ENCODE measurements around the gene WT1. TPM values are rescaled to one million over a fixed set of nuclear protein-coding genes. Genes with fewer than 3 reads are reported as not detected.

WT1 gene
- total RNA-seq, 1 donor from 2014 or later, result not detected

GRCh38 chr11:32405592-32405991 is 29.7 kb downstream of the WT1 start:
- TF ChIP-seq CTCF (IDR thresholded peaks at IDR 0.05), result no peak
- no peaks in the 10 kb centered on the region for H3K36me3 ChIP-seq
- H3K27me3 ChIP-seq, result no peaks in the 10 kb centered on the region
- no peaks in the 10 kb centered on the region for H3K4me1 ChIP-seq
- no peak overlapping the region for H3K27ac ChIP-seq
- no peak for DNase-seq (ENCODE audit: low spot score in 2 of 2)
- intact Hi-C loops (cut with DNase I), result no loop called here
- no peak overlapping the region for H3K4me3 ChIP-seq
- H3K9me3 ChIP-seq, result no peaks in the 10 kb centered on the region

GRCh38 chr11:32402836-32403235 is 32.5 kb downstream of the WT1 start:
- Histone ChIP-seq H3K27me3 (no peaks in the 10 kb centered on the region), H3K27ac (no peak overlapping the region), H3K4me1 (no peaks in the 10 kb centered on the region), H3K4me3 (no peak overlapping the region), H3K36me3 (no peaks in the 10 kb centered on the region), H3K9me3 (no peaks in the 10 kb centered on the region)
- DNase-seq (ENCODE audit: low spot score in 2 of 2), result no peak
- no peak for TF ChIP-seq CTCF (IDR thresholded peaks at IDR 0.05)
- intact Hi-C loops (cut with DNase I), result no loop called here

- H3K9me3 ChIP-seq, result no peaks in the 10 kb centered on the region
- H3K4me3 ChIP-seq, result no peak overlapping the region
- H3K27me3 ChIP-seq, result no peaks in the 10 kb centered on the region
- no peaks in the 10 kb centered on the region for H3K36me3 ChIP-seq
- no peak for DNase-seq (ENCODE audit: low spot score in 2 of 2)
- H3K27ac ChIP-seq, result no peak overlapping the region
- no peak for TF ChIP-seq CTCF (IDR thresholded peaks at IDR 0.05)
- intact Hi-C loops (cut with DNase I), result no loop called here
- H3K4me1 ChIP-seq, result no peaks in the 10 kb centered on the region
Observed at GRCh38 chr11:32400670-32401369, 34.5 kb downstream of the WT1 start.

GRCh38 chr11:32400196-32400595 is 35.1 kb downstream of the WT1 start:
- DNase-seq (ENCODE audit: low spot score in 2 of 2), result no peak
- no peak overlapping the region for H3K4me3 ChIP-seq
- no peaks in the 10 kb centered on the region for H3K36me3 ChIP-seq
- no peaks in the 10 kb centered on the region for H3K9me3 ChIP-seq
- no peaks in the 10 kb centered on the region for H3K4me1 ChIP-seq
- no peak overlapping the region for H3K27ac ChIP-seq
- intact Hi-C loops (cut with DNase I), result no loop called here
- TF ChIP-seq CTCF (IDR thresholded peaks at IDR 0.05), result no peak
- H3K27me3 ChIP-seq, result no peaks in the 10 kb centered on the region

GRCh38 chr11:32396991-32397390 is 38.3 kb downstream of the WT1 start:
- DNase-seq (ENCODE audit: low spot score in 2 of 2), result no peak
- Histone ChIP-seq H3K9me3 (no peaks in the 10 kb centered on the region), H3K4me1 (no peaks in the 10 kb centered on the region), H3K27me3 (no peaks in the 10 kb centered on the region), H3K27ac (no peak overlapping the region), H3K4me3 (no peak overlapping the region), H3K36me3 (no peaks in the 10 kb centered on the region)
- no peak for TF ChIP-seq CTCF (IDR thresholded peaks at IDR 0.05)
- intact Hi-C loops (cut with DNase I), result no loop called here

GRCh38 chr11:32396331-32396730 is 39.0 kb downstream of the WT1 start:
- no peaks in the 10 kb centered on the region for H3K27me3 ChIP-seq

More at GRCh38 chr11:32396331-32396730, 39.0 kb downstream of the WT1 start:
- no peak for TF ChIP-seq CTCF (IDR thresholded peaks at IDR 0.05)
- no peaks in the 10 kb centered on the region for H3K9me3 ChIP-seq
- H3K4me1 ChIP-seq, result no peaks in the 10 kb centered on the region
- intact Hi-C loops (cut with DNase I), result no loop called here
- no peak overlapping the region for H3K4me3 ChIP-seq
- H3K36me3 ChIP-seq, result no peaks in the 10 kb centered on the region
- H3K27ac ChIP-seq, result no peak overlapping the region
- no peak for DNase-seq (ENCODE audit: low spot score in 2 of 2)
